ENCODE measurements around the gene CALML3. TPM values are rescaled to one million over a fixed set of nuclear protein-coding genes. Genes with fewer than 3 reads are reported as not detected.

Gene CALML3
- total and polyA plus RNA-seq, 2 of the 13 experiments (the other 11 are each of a cell fraction or from before 2014, with no cell fraction given) = not detected

GRCh38 chr10:5538892-5539651 is 14.3 kb downstream of the CALML3 start (continued):
- TF ChIP-seq ZNF281 (CRISPR knock-in tag; IDR thresholded peaks at IDR 0.05; ENCODE audit: borderline replicate concordance) = no peak
- TF ChIP-seq ZNF776 (CRISPR knock-in tag; IDR thresholded peaks at IDR 0.05) = no peak
- TF ChIP-seq ZNF512 (CRISPR knock-in tag; IDR thresholded peaks at IDR 0.05) = no peak

- ATAC-seq = no peak
- peaks cover 20% of the 10 kb centered on the region for H3K9me3 ChIP-seq (ENCODE audit: low read length)
- intact Hi-C loops (cut with micrococcal nuclease; ENCODE audit: unreplicated experiment) (no loop called here), in situ Hi-C loops (cut with HindIII; ENCODE audit: extremely low pct_ligation_motif_present, low pct_unique_long_range_greater_than_20kb) (no loop called here)
- no peak overlapping the region for H3K9ac ChIP-seq (ENCODE audit: insufficient read depth, low read depth, low read length)
- H4K20me1 ChIP-seq (ENCODE audit: insufficient read depth, low read length) = no peaks in the 10 kb centered on the region
- no peak overlapping the region for H2AFZ ChIP-seq (ENCODE audit: low read length)
- no peaks in the 10 kb centered on the region for H3K79me2 ChIP-seq (ENCODE audit: insufficient read depth, low read length)
- 95% methylated on average over 9 of the region's 9 CpGs for WGBS (ENCODE audit: low lambda C conversion rate)
- no peaks in the 10 kb centered on the region for H3K36me3 ChIP-seq (replicated peaks in 1 of 2; ENCODE audit: control insufficient read depth in 1 of 2, insufficient read depth in 2 of 2, low read length in 2 of 2)
- H3K27me3 ChIP-seq (ENCODE audit: control insufficient read depth in 1 of 2, insufficient read depth in 2 of 2, low read length in 2 of 2) = no peaks in the 10 kb centered on the region
- TF ChIP-seq ZNF547 (CRISPR knock-in tag; IDR thresholded peaks at IDR 0.05) = no peak
- no peak for TF ChIP-seq ZNF101 (CRISPR knock-in tag; IDR thresholded peaks at IDR 0.05; ENCODE audit: borderline replicate concordance, low read depth)
- TF ChIP-seq SIX1 (CRISPR knock-in tag; IDR thresholded peaks at IDR 0.05; ENCODE audit: borderline replicate concordance) = no peak
- TF ChIP-seq ZNF343 (CRISPR knock-in tag; IDR thresholded peaks at IDR 0.05) = no peak
- no peak for TF ChIP-seq NFRKB (IDR thresholded peaks at IDR 0.05)
- no peak for TF ChIP-seq FIP1L1 (IDR thresholded peaks at IDR 0.05; ENCODE audit: borderline replicate concordance, insufficient read depth, low read depth, low read length)
- TF ChIP-seq SRSF9 (IDR thresholded peaks at IDR 0.05; ENCODE audit: borderline replicate concordance, insufficient read depth, low read depth, low read length, poor library complexity, severe bottlenecking) = no peak
- TF ChIP-seq ZNF564 (CRISPR knock-in tag; IDR thresholded peaks at IDR 0.05) = no peak
- TF ChIP-seq ZNF570 (CRISPR knock-in tag; IDR thresholded peaks at IDR 0.05; ENCODE audit: borderline replicate concordance) = no peak
- TF ChIP-seq ZNF335 (CRISPR knock-in tag; IDR thresholded peaks at IDR 0.05) = no peak
- TF ChIP-seq ZBTB7B (CRISPR knock-in tag; IDR thresholded peaks at IDR 0.05) = no peak
- no peak for TF ChIP-seq ZGPAT (CRISPR knock-in tag; IDR thresholded peaks at IDR 0.05)
- TF ChIP-seq PPARG (CRISPR knock-in tag; conservative IDR thresholded peaks at IDR 0.05) = no peak
- peaks cover 58% of the 10 kb centered on the region for H3K4me1 ChIP-seq (ENCODE audit: insufficient read depth, low read length)
- CTCF ChIA-PET (ENCODE audit: low intra/inter-chr PET ratio, low total read pairs) = no interaction called here
- no peak for FAIRE-seq
- no peak for DNase-seq (ENCODE audit: low spot score)
- H3K4me2 ChIP-seq (ENCODE audit: low read depth, low read length) = no peak overlapping the region
- no peak overlapping the region for H3K4me3 ChIP-seq (replicated peaks in 1 of 3; ENCODE audit: insufficient read depth in 1 of 3, low read depth in 2 of 3, low read length in 3 of 3)
- BruUV-seq (replicated peaks) = no TSS peak
- POLR2A ChIA-PET = no interaction called here
- H3K27ac ChIP-seq (ENCODE audit: extremely low read length, insufficient read depth, low read length) = no peak overlapping the region
These were observed 15.3 kb downstream of the CALML3 start for GRCh38 chr10:5540080-5540479.

Data from HepG2 (cell line).